Keratinocyte (primary cell): ENCODE results near the gene CHST14. TPM values are rescaled to one million over a fixed set of nuclear protein-coding genes. Genes with fewer than 3 reads are reported as not detected.

Experiments
- DNase-seq: peaks from one replicate; pipeline ENCODE4 v3.0.0-alpha.2; 2011; ENCODE audit warnings: low read depth, missing footprints, low spot score
- FAIRE-seq: peaks from 2 replicates; lab custom pipeline; 2011; peaks lifted over from hg19 to GRCh38; lab: Jason Lieb, UNC
- H2AFZ ChIP-seq: 2 replicates; pipeline ENCODE4 v1.6.0; 2012; ENCODE audit warnings: low read length, control low read depth, inconsistent platforms; ENCODE audit not compliant: control insufficient read depth
- H3K27ac ChIP-seq: 2 replicates; pipeline ENCODE4 v1.5.1; 2011; ENCODE audit warnings: low read length; ENCODE audit not compliant: control insufficient read depth, insufficient read depth
- H3K27me3 ChIP-seq: 3 replicates; pipeline ENCODE4 v1.6.0; 2011; ENCODE audit warnings: low read length; ENCODE audit not compliant: control insufficient read depth, insufficient read depth; ENCODE audit errors: extremely low read depth
- H3K36me3 ChIP-seq, 2 experiments: 2 replicates in 1 of 2; 3 replicates in 1 of 2; pipeline ENCODE4 v1.5.1; 2011; ENCODE audit warnings: low read length in 2 of 2, mild to moderate bottlenecking in 1 of 2; ENCODE audit not compliant: control insufficient read depth in 2 of 2, insufficient read depth in 2 of 2; ENCODE audit errors: extremely low read depth in 1 of 2
- H3K4me1 ChIP-seq: 3 replicates; pipeline ENCODE4 v1.5.1; 2011; ENCODE audit warnings: low read length; ENCODE audit not compliant: control insufficient read depth, insufficient read depth; ENCODE audit errors: extremely low read depth
- H3K4me2 ChIP-seq: 3 replicates; pipeline ENCODE4 v1.6.0; 2011; ENCODE audit warnings: low read depth, low read length; ENCODE audit not compliant: control insufficient read depth, insufficient read depth; ENCODE audit errors: extremely low read depth
- H3K4me3 ChIP-seq, 3 experiments: fragments of 200-600 bp in 1 of 3; sonication (generic) in 1 of 3; 2 replicates in 2 of 3; 3 replicates in 1 of 3; pipeline ENCODE4 v1.5.1; 2011 to 2016; ENCODE audit warnings: low read length in 3 of 3, mild to moderate bottlenecking in 3 of 3, control low read depth in 2 of 3, inconsistent platforms in 1 of 3, low read depth in 1 of 3, mixed read lengths in 1 of 3, mixed run types in 1 of 3, moderate library complexity in 1 of 3; ENCODE audit not compliant: control insufficient read depth in 2 of 3, insufficient read depth in 2 of 3; ENCODE audit errors: extremely low read depth in 1 of 3
- H3K79me2 ChIP-seq: 2 replicates; pipeline ENCODE4 v1.6.0; 2012; ENCODE audit warnings: low read length; ENCODE audit not compliant: control insufficient read depth, insufficient read depth
- H3K9ac ChIP-seq: 3 replicates; pipeline ENCODE4 v1.6.0; 2011; ENCODE audit warnings: low read length; ENCODE audit not compliant: control insufficient read depth, insufficient read depth; ENCODE audit errors: extremely low read depth
- H3K9me1 ChIP-seq: 3 replicates; pipeline ENCODE4 v1.6.0; 2011; ENCODE audit warnings: low read length; ENCODE audit not compliant: control insufficient read depth, insufficient read depth; ENCODE audit errors: extremely low read depth
- H3K9me3 ChIP-seq: 2 replicates; pipeline ENCODE4 v1.5.1; 2012; ENCODE audit warnings: low read depth, low read length; ENCODE audit not compliant: control insufficient read depth
- H4K20me1 ChIP-seq: 3 replicates; pipeline ENCODE4 v1.6.0; 2011; ENCODE audit warnings: low read length; ENCODE audit not compliant: control insufficient read depth, insufficient read depth; ENCODE audit errors: extremely low read depth
- EZH2 ChIP-seq: IDR thresholded peaks from one replicate; pipeline ENCODE4 v1.6.1; 2012; ENCODE audit warnings: inconsistent platforms, mild to moderate bottlenecking, low read length, moderate library complexity
- dilution Hi-C: fragments of 300-500 bp; cut with MboI; formaldehyde crosslinking; loops from one replicate; pipeline ENCODE4 v1.7.0; 2020; ENCODE audit warnings: low sequenced_read_pairs; ENCODE audit not compliant: extremely low pct_ligation_motif_present
- polyA plus RNA-seq, 5 experiments: library from polyadenylated mRNA; depleted of rRNA in 3 of 5; stranded (reverse) in 3 of 5; stranded (forward) in 1 of 5; unstranded in 1 of 5; fragments of >200 nt; gene quantifications; 1 replicate in 1 of 5; 2 replicates in 3 of 5; 3 replicates in 1 of 5; pipeline versions ENCODE4 v1.2.1 to v1.2.3, GENCODE V29; 2011 to 2012; ENCODE audit warnings: missing spikeins in 2 of 5, low read depth in 1 of 5, low replicate concordance in 1 of 5
- TF ChIP-seq, protein P1 (sequence below), 3 experiments: IDR thresholded peaks in 1 of 3; conservative IDR thresholded peaks in 1 of 3; optimal IDR thresholded peaks in 1 of 3; 2 replicates in 2 of 3; 3 replicates in 1 of 3; pipeline versions ENCODE3 to v1.5.1; 2011; ENCODE audit warnings: low read length in 3 of 3, mild to moderate bottlenecking in 3 of 3, moderate library complexity in 2 of 3, control low read depth in 1 of 3, inconsistent platforms in 1 of 3; ENCODE audit not compliant: insufficient read depth in 2 of 3; ENCODE audit errors: extremely low read depth in 1 of 3

The CHST14 gene
- polyA plus RNA-seq, 1 donor (not counting 4 experiments of a cell fraction or from before 2014, with no cell fraction given): 1.5 TPM

DNA sequence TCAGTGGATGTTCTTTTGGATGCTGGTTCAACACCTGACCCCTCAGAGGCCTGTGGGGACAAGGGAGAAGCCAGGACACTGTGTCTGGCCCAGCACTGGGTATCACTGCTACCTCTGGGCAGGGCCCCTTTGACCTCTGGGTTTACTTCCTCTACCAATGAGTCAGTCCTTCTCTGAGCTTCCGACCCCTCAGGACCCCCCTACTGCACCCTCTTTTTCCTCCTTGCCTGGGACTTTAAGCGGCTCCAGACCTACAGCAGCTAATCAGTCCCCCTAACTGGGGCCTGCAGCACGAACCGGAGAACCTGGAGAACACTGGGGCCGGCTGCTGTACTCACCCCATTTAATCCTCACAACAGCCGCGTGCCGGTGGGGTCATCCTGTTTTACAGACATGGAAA lies 3.8 kb downstream of the CHST14 start:
- H3K4me3 ChIP-seq: no peak overlapping the region
- H4K20me1 ChIP-seq: no peaks in the 10 kb centered on the region
- H3K36me3 ChIP-seq: no peaks in the 10 kb centered on the region
- H3K9me1 ChIP-seq: no peaks in the 10 kb centered on the region
- no peak for DNase-seq
- H3K4me2 ChIP-seq: no peak overlapping the region
- no peak overlapping the region for H2AFZ ChIP-seq
- peaks cover 16% of the 10 kb centered on the region for H3K4me1 ChIP-seq
- no peak overlapping the region for H3K9ac ChIP-seq
- H3K27ac ChIP-seq: no peak overlapping the region
- no peaks in the 10 kb centered on the region for H3K79me2 ChIP-seq
- TF ChIP-seq EZH2: no peak
- TF ChIP-seq, protein P1, sequence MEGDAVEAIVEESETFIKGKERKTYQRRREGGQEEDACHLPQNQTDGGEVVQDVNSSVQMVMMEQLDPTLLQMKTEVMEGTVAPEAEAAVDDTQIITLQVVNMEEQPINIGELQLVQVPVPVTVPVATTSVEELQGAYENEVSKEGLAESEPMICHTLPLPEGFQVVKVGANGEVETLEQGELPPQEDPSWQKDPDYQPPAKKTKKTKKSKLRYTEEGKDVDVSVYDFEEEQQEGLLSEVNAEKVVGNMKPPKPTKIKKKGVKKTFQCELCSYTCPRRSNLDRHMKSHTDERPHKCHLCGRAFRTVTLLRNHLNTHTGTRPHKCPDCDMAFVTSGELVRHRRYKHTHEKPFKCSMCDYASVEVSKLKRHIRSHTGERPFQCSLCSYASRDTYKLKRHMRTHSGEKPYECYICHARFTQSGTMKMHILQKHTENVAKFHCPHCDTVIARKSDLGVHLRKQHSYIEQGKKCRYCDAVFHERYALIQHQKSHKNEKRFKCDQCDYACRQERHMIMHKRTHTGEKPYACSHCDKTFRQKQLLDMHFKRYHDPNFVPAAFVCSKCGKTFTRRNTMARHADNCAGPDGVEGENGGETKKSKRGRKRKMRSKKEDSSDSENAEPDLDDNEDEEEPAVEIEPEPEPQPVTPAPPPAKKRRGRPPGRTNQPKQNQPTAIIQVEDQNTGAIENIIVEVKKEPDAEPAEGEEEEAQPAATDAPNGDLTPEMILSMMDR (optimal IDR thresholded peaks at IDR 0.05 in 1 of 3, IDR thresholded peaks at IDR 0.05 in 1 of 3, conservative IDR thresholded peaks at IDR 0.05 in 1 of 3; ENCODE audit: extremely low read depth in 1 of 3, insufficient read depth in 2 of 3, low read length in 3 of 3): no peak
- H3K27me3 ChIP-seq: no peaks in the 10 kb centered on the region
- no peak for FAIRE-seq
- H3K9me3 ChIP-seq: no peaks in the 10 kb centered on the region
- dilution Hi-C loops: no loop called here

DNA sequence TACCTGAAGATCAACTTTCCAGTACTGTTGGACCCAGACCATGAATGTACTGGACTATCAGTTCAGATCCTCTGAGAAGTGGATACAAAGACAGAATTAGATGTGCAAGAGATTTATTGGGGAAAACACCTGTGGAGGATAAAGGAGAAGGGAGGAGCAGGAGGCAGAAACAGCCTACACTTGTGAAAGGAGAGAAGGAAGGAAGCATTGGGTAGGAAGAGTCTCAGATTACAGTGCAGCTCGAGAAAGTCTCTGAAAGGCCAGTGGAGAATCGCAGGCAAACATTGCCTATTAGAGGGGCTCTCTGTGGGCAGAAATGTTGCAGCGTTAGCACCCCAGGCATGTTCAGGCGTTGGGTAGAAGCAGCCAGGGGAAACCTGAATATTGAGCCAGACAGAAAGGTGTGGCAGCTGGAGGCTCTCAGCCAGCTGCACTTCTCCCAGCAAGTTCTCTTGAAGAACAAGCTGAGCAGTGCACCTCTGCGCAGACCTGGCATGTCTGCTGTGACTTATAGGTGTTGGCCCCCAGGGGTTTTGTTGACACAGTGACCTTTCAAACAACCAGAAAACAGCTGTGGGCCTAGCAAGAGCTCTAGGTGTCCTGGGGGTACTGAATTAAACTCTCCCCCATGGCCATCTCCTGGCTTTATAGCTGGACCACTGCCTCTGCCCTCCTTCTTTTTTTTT lies 7.0 kb downstream of the CHST14 start:
- no peak for TF ChIP-seq EZH2
- H3K4me3 ChIP-seq: no peak overlapping the region
- no peak overlapping the region for H3K27ac ChIP-seq
- H4K20me1 ChIP-seq: no peaks in the 10 kb centered on the region
- no peak overlapping the region for H2AFZ ChIP-seq
- H3K4me1 ChIP-seq: peaks cover 5% of the 10 kb centered on the region
- dilution Hi-C loops: no loop called here
- DNase-seq (no peak), FAIRE-seq (peak; percentile 49)
- no peaks in the 10 kb centered on the region for H3K9me3 ChIP-seq
- H3K9ac ChIP-seq: no peak overlapping the region
- no peaks in the 10 kb centered on the region for H3K27me3 ChIP-seq
- no peaks in the 10 kb centered on the region for H3K36me3 ChIP-seq
- no peaks in the 10 kb centered on the region for H3K79me2 ChIP-seq
- no peaks in the 10 kb centered on the region for H3K9me1 ChIP-seq
- peak overlapping the region; percentile 31 for H3K4me2 ChIP-seq

DNA sequence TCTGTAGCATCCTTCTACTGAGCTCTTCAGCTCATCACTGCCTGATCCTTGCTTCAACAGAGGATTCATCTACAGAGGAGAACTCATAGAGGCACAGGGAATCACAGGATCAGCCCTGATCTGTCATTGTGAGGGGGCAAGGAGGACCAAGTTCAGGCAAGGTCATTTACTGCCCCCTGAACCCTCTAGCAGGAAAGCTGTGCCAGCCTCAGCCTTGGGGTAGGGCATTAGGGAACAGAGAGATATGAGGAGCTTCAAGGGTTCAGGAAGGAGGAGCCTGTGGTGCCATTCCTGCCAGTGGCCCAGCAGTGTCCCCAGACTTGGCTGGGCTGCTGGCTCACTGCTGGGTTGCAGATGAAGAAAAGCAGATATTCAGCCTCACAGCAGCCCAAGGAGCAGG lies 8.2 kb downstream of the CHST14 start:
- H3K9me3 ChIP-seq: no peaks in the 10 kb centered on the region
- H4K20me1 ChIP-seq: no peaks in the 10 kb centered on the region
- peaks cover 5% of the 10 kb centered on the region for H3K4me1 ChIP-seq
- FAIRE-seq (no peak), DNase-seq (no peak)
- H3K9ac ChIP-seq: no peak overlapping the region
- TF ChIP-seq EZH2: no peak
- dilution Hi-C loops: no loop called here
- no peak overlapping the region for H3K4me2 ChIP-seq
- H3K27ac ChIP-seq: no peak overlapping the region
- no peaks in the 10 kb centered on the region for H3K79me2 ChIP-seq
- H3K4me3 ChIP-seq: no peak overlapping the region
- no peak overlapping the region for H2AFZ ChIP-seq
- no peaks in the 10 kb centered on the region for H3K9me1 ChIP-seq
- no peaks in the 10 kb centered on the region for H3K27me3 ChIP-seq
- no peaks in the 10 kb centered on the region for H3K36me3 ChIP-seq
